Endothelial cell of umbilical vein (primary cell): ENCODE data around the gene ABCC2. TPM values are rescaled to one million over a fixed set of nuclear protein-coding genes. Genes with fewer than 3 reads are reported as not detected.

Experiments used
- BruUV-seq: library from RNA; stranded (reverse); fragments of 400-500 nt; replicated peaks from 2 replicates; lab custom pipeline; 2021; lab: Mats Ljungman, UMichigan
- CTCF ChIA-PET: fragments of 300-600, 350-600 bp; sonication (Branson Sonifier 250); formaldehyde crosslinking; loops from one replicate; lab custom pipeline; 2021; ENCODE audit warnings: antibody characterized with exemption, inconsistent platforms; lab: Charles Lee
- POLR2A ChIA-PET: fragments of 300-600, 350-600 bp; sonication (Branson Sonifier 250); formaldehyde crosslinking; loops from one replicate; lab custom pipeline; 2021; ENCODE audit warnings: antibody characterized with exemption, inconsistent platforms; lab: Charles Lee
- DNase-seq: peaks from one replicate; pipeline ENCODE4 v3.0.0-alpha.2; 2011; ENCODE audit warnings: low read depth, low spot score
- FAIRE-seq: peaks from 2 replicates; lab custom pipeline; 2011; peaks lifted over from hg19 to GRCh38; lab: Jason Lieb, UNC
- H2AFZ ChIP-seq: 2 replicates; pipeline ENCODE4 v1.6.0; 2012; ENCODE audit warnings: low read depth, low read length, control low read depth, inconsistent platforms
- H3K27ac ChIP-seq: 2 replicates; pipeline ENCODE4 v1.5.1; 2011; ENCODE audit warnings: low read depth, mild to moderate bottlenecking, control low read depth, low read length, moderate library complexity; ENCODE audit not compliant: insufficient read depth
- H3K27me3 ChIP-seq, 2 experiments: 2 replicates each; pipeline versions ENCODE4 v1.6.0 to v1.6.1; 2011; ENCODE audit warnings: low read length in 2 of 2, mixed read lengths in 1 of 2; ENCODE audit not compliant: control insufficient read depth in 2 of 2, insufficient read depth in 2 of 2
- H3K36me3 ChIP-seq, 2 experiments: 2 replicates in 1 of 2; 3 replicates in 1 of 2; pipeline ENCODE4 v1.5.1; 2011; ENCODE audit warnings: low read length in 2 of 2, mild to moderate bottlenecking in 1 of 2, moderate library complexity in 1 of 2; ENCODE audit not compliant: control insufficient read depth in 2 of 2, insufficient read depth in 2 of 2; ENCODE audit errors: extremely low read depth in 1 of 2
- H3K4me1 ChIP-seq: 3 replicates; pipeline ENCODE4 v1.5.1; 2011; ENCODE audit warnings: mild to moderate bottlenecking, low read length; ENCODE audit not compliant: control insufficient read depth, insufficient read depth; ENCODE audit errors: extremely low read depth
- H3K4me2 ChIP-seq: 2 replicates; pipeline ENCODE4 v1.6.1; 2011; ENCODE audit warnings: low read length, control low read depth, mixed read lengths; ENCODE audit not compliant: insufficient read depth
- H3K4me3 ChIP-seq, 3 experiments: fragments of 200-600 bp in 1 of 3; sonication (generic), shearing (Covaris generic) in 1 of 3; replicated peaks in 1 of 3; 2 replicates each; pipeline ENCODE4 v1.5.1; 2011 to 2016; ENCODE audit warnings: control low read depth in 3 of 3, low read length in 3 of 3, mild to moderate bottlenecking in 2 of 3, inconsistent platforms in 1 of 3, low read depth in 1 of 3, moderate library complexity in 1 of 3; ENCODE audit not compliant: insufficient read depth in 1 of 3
- H3K79me2 ChIP-seq: 2 replicates; pipeline ENCODE4 v1.6.0; 2012; ENCODE audit warnings: low read length, inconsistent platforms; ENCODE audit not compliant: control insufficient read depth, insufficient read depth
- H3K9ac ChIP-seq: replicated peaks from 2 replicates; pipeline ENCODE3; 2011; ENCODE audit warnings: low read length, control low read depth; ENCODE audit not compliant: insufficient read depth; ENCODE audit errors: extremely low read depth
- H3K9me1 ChIP-seq: replicated peaks from 3 replicates; pipeline ENCODE4 v1.6.0; 2011; ENCODE audit warnings: mild to moderate bottlenecking, low read length; ENCODE audit not compliant: control insufficient read depth, insufficient read depth; ENCODE audit errors: extremely low read depth
- H3K9me3 ChIP-seq: replicated peaks from 2 replicates; pipeline ENCODE4 v1.5.1; 2012; ENCODE audit warnings: low read length, inconsistent platforms; ENCODE audit not compliant: control insufficient read depth, insufficient read depth
- H4K20me1 ChIP-seq: replicated peaks from 2 replicates; pipeline ENCODE3; 2011; ENCODE audit warnings: mild to moderate bottlenecking, low read length; ENCODE audit not compliant: control insufficient read depth, insufficient read depth; ENCODE audit errors: extremely low read depth
- CTCF ChIP-seq, 2 donors: IDR thresholded peaks; 1 replicate in 1 of 2; 2 replicates in 1 of 2; pipeline ENCODE4 v1.5.1; 2011; ENCODE audit warnings: low read length in 2 of 2, mild to moderate bottlenecking in 2 of 2, moderate library complexity in 2 of 2, control low read depth in 1 of 2, inconsistent platforms in 1 of 2, low read depth in 1 of 2; ENCODE audit not compliant: insufficient read depth in 1 of 2; ENCODE audit errors: extremely low read depth in 1 of 2
- EZH2 ChIP-seq: IDR thresholded peaks from 2 replicates; pipeline ENCODE4 v1.6.1; 2012; ENCODE audit warnings: borderline replicate concordance, low read depth, mild to moderate bottlenecking, moderate library complexity, low read length, inconsistent platforms; ENCODE audit not compliant: severe bottlenecking
- FOS ChIP-seq: IDR thresholded peaks from 2 replicates; pipeline ENCODE4 v1.6.1; 2011; ENCODE audit warnings: mild to moderate bottlenecking, low read length, moderate library complexity, borderline replicate concordance; ENCODE audit not compliant: insufficient read depth
- JUN ChIP-seq: IDR thresholded peaks from 2 replicates; pipeline ENCODE4 v1.6.1; 2011; ENCODE audit warnings: borderline replicate concordance, low read depth; ENCODE audit not compliant: insufficient read length, insufficient read depth
- MAX ChIP-seq: IDR thresholded peaks from 2 replicates; pipeline ENCODE4 v1.6.1; 2011; ENCODE audit not compliant: insufficient read depth, insufficient read length
- POLR2AphosphoS5 ChIP-seq: IDR thresholded peaks from 2 replicates; pipeline ENCODE4 v1.6.1; 2012; ENCODE audit warnings: low read depth, mild to moderate bottlenecking, control low read depth, low read length, moderate library complexity; ENCODE audit not compliant: insufficient read depth
- dilution Hi-C: fragments of 300-500 bp; cut with MboI; formaldehyde crosslinking; loops from one replicate; pipeline ENCODE4 v1.15.0; 2019; ENCODE audit warnings: low sequenced_read_pairs; ENCODE audit not compliant: extremely low pct_ligation_motif_present
- intact Hi-C: fragments of 100-400 bp; cut with micrococcal nuclease; formaldehyde crosslinking; loops from one replicate; pipeline ENCODE4 v1.10.0; 2022
- polyA plus RNA-seq, 4 experiments: library from polyadenylated mRNA; depleted of rRNA in 3 of 4; stranded (reverse) in 3 of 4; unstranded in 1 of 4; fragments of >200 nt; gene quantifications; 2 replicates each; pipeline versions ENCODE4 v1.2.1 to v1.2.3, GENCODE V29; 2011 to 2012; ENCODE audit warnings: missing spikeins in 1 of 4
- total RNA-seq: library from RNA; stranded (reverse); gene quantifications from 2 replicates; pipeline ENCODE4 v1.2.3, GENCODE V29; 2021

The ABCC2 gene
- total and polyA plus RNA-seq, 2 donors (not counting 3 experiments of a cell fraction or from before 2014, with no cell fraction given), result 1.5 to 3.3 TPM

- peak overlapping the region; percentile 63 for H3K4me2 ChIP-seq
- ChIA-PET POLR2A (interaction anchor here (0.6 to 1.1 kb wide), 6 partner anchors 64 to 577 kb away, joined by 3 to 6 read pairs (median 4); no protein-coding TSS in a partner anchor), CTCF (interaction anchor here (0.6 to 3.6 kb wide), 76 partner anchors 10 to 1295 kb away, joined by 3 to 174 read pairs (median 5); partner anchors contain the start of genes COX15, CUTC, DNMBP and ERLIN1)
- no TSS peak for BruUV-seq
- FAIRE-seq, result peak; percentile 96
- intact Hi-C loops, result loop anchor here (1.0 to 10.0 kb wide), 13 partner anchors 35 to 586 kb away; partner anchors contain the start of genes CHUK, COX15, CUTC and ERLIN1
- no peaks in the 10 kb centered on the region for H3K9me3 ChIP-seq
- H3K27ac ChIP-seq, result peak overlapping the region; percentile 10
- no peaks in the 10 kb centered on the region for H3K79me2 ChIP-seq
- H3K9me1 ChIP-seq, result no peaks in the 10 kb centered on the region
- H3K36me3 ChIP-seq, result no peaks in the 10 kb centered on the region
- peaks cover 18% of the 10 kb centered on the region for H3K4me1 ChIP-seq
- no peaks in the 10 kb centered on the region for H4K20me1 ChIP-seq
- peak overlapping the region; percentile 80 for H2AFZ ChIP-seq
- H3K27me3 ChIP-seq, result no peaks in the 10 kb centered on the region
- TF ChIP-seq MAX (no peak), CTCF (IDR thresholded peaks at IDR 0.05; ENCODE audit: extremely low read depth in 1 of 2, insufficient read depth in 1 of 2, low read depth in 1 of 2, low read length in 2 of 2) (peak; percentile 72 to 94), EZH2 (no peak), POLR2AphosphoS5 (no peak), JUN (no peak), FOS (no peak)
- no peak overlapping the region for H3K9ac ChIP-seq
- H3K4me3 ChIP-seq, result peak overlapping the region in 1 of 3 experiments; percentile 41
- dilution Hi-C loops, result no loop called here
- DNase-seq, result peak; percentile 94
These were observed 63.5 kb downstream of the ABCC2 start for GRCh38 chr10:99845837-99846382.
